HEK293 (cell line): ENCODE measurements around the gene PLEKHM1.

Experiments used
- CTCF ChIA-PET: fragments of 350-600 bp; formaldehyde crosslinking; extraction: SDS; loops from one replicate; lab custom pipeline; 2021; ENCODE audit warnings: antibody characterized with exemption; lab: Yijun Ruan, JAX
- POLR2A ChIA-PET: fragments of 300-600 bp; formaldehyde crosslinking; extraction: SDS; loops from one replicate; lab custom pipeline; 2020; ENCODE audit warnings: antibody characterized with exemption, inconsistent platforms; lab: Yijun Ruan, JAX
- H3K27ac ChIP-seq: fragments of 200-500 bp; sonication (Bioruptor generic); 2 replicates; pipeline ENCODE4 v1.5.1; 2014; ENCODE audit warnings: low read depth, low read length, control low read depth, inconsistent platforms; ENCODE audit errors: extremely low read depth
- H3K36me3 ChIP-seq, 2 experiments: fragments of 200-500 bp in 1 of 2; sonication (Bioruptor generic) in 1 of 2; 1 replicate in 1 of 2; 2 replicates in 1 of 2; pipeline ENCODE4 v1.5.1; 2014 to 2017; ENCODE audit warnings: inconsistent platforms in 2 of 2, low read length in 2 of 2; ENCODE audit not compliant: control insufficient read depth in 2 of 2, insufficient read depth in 1 of 2
- H3K4me1 ChIP-seq: fragments of 200-500 bp; sonication (Bioruptor generic); 2 replicates; pipeline ENCODE4 v1.5.1; 2014; ENCODE audit warnings: mild to moderate bottlenecking, low read length, inconsistent platforms; ENCODE audit not compliant: control insufficient read depth, insufficient read depth
- H3K4me3 ChIP-seq: 2 replicates; pipeline ENCODE4 v1.5.1; 2011; ENCODE audit warnings: low read depth, mild to moderate bottlenecking, control low read depth, low read length, moderate library complexity
- H3K9me3 ChIP-seq: fragments of 200-500 bp; sonication (Bioruptor generic); 2 replicates; pipeline ENCODE4 v1.5.1; 2014; ENCODE audit warnings: low read depth, low read length, inconsistent platforms; ENCODE audit not compliant: control insufficient read depth, insufficient read depth
- EGR2 ChIP-seq: fragments of 450-650 bp; formaldehyde crosslinking; IDR thresholded peaks from 2 replicates; pipeline ENCODE4 v1.5.1; 2016; ENCODE audit warnings: low read depth, missing biosample characterization, missing genetic modification characterization
- GLIS2 ChIP-seq: fragments of 450-650 bp; formaldehyde crosslinking; IDR thresholded peaks from 2 replicates; pipeline ENCODE4 v1.5.1; 2016; ENCODE audit warnings: missing biosample characterization, missing genetic modification characterization
- KLF1 ChIP-seq: fragments of 450-650 bp; formaldehyde crosslinking; IDR thresholded peaks from 2 replicates; pipeline ENCODE4 v1.5.1; 2016; ENCODE audit warnings: missing biosample characterization, missing genetic modification characterization
- PATZ1 ChIP-seq: fragments of 450-650 bp; formaldehyde crosslinking; IDR thresholded peaks from 2 replicates; pipeline ENCODE4 v1.5.1; 2016; ENCODE audit warnings: missing biosample characterization, missing genetic modification characterization
- SCRT2 ChIP-seq: fragments of 450-650 bp; formaldehyde crosslinking; IDR thresholded peaks from 2 replicates; pipeline ENCODE4 v1.5.1; 2016; ENCODE audit warnings: missing biosample characterization, missing genetic modification characterization
- ZBTB17 ChIP-seq: fragments of 450-650 bp; formaldehyde crosslinking; IDR thresholded peaks from 2 replicates; pipeline ENCODE4 v1.5.1; 2016; ENCODE audit warnings: missing biosample characterization, missing genetic modification characterization
- ZBTB7A ChIP-seq: fragments of 450-650 bp; formaldehyde crosslinking; IDR thresholded peaks from 2 replicates; pipeline ENCODE4 v1.5.1; 2016; ENCODE audit warnings: low read depth, missing biosample characterization, missing genetic modification characterization
- ZFHX2 ChIP-seq: fragments of 450-650 bp; formaldehyde crosslinking; conservative IDR thresholded peaks from 2 replicates; pipeline ENCODE4 v1.5.1; 2016; ENCODE audit warnings: missing biosample characterization, missing genetic modification characterization
- ZFP69B ChIP-seq: fragments of 450-650 bp; formaldehyde crosslinking; IDR thresholded peaks from 2 replicates; pipeline ENCODE4 v1.5.1; 2016; ENCODE audit warnings: missing biosample characterization, missing genetic modification characterization
- ZIC2 ChIP-seq: fragments of 450-650 bp; formaldehyde crosslinking; IDR thresholded peaks from 2 replicates; pipeline ENCODE4 v1.5.1; 2016; ENCODE audit warnings: missing biosample characterization, missing genetic modification characterization
- ZNF133 ChIP-seq: fragments of 450-650 bp; formaldehyde crosslinking; IDR thresholded peaks from 2 replicates; pipeline ENCODE4 v1.5.1; 2016; ENCODE audit warnings: missing biosample characterization, missing genetic modification characterization
- ZNF223 ChIP-seq: fragments of 450-650 bp; formaldehyde crosslinking; IDR thresholded peaks from 2 replicates; pipeline ENCODE4 v1.5.1; 2016; ENCODE audit warnings: missing biosample characterization, missing genetic modification characterization
- ZNF350 ChIP-seq: fragments of 450-650 bp; formaldehyde crosslinking; IDR thresholded peaks from 2 replicates; pipeline ENCODE4 v1.5.0; 2017; ENCODE audit warnings: missing biosample characterization, mild to moderate bottlenecking, missing genetic modification characterization
- ZNF362 ChIP-seq: fragments of 450-650 bp; formaldehyde crosslinking; IDR thresholded peaks from 2 replicates; pipeline ENCODE4 v1.5.1; 2016; ENCODE audit warnings: missing biosample characterization, missing genetic modification characterization
- ZNF416 ChIP-seq: fragments of 450-650 bp; formaldehyde crosslinking; IDR thresholded peaks from 2 replicates; pipeline ENCODE4 v1.5.1; 2016; ENCODE audit warnings: missing biosample characterization, missing genetic modification characterization
- ZNF423 ChIP-seq: fragments of 450-650 bp; formaldehyde crosslinking; IDR thresholded peaks from 2 replicates; pipeline ENCODE4 v1.5.1; 2016; ENCODE audit warnings: missing biosample characterization, missing genetic modification characterization
- ZNF529 ChIP-seq: fragments of 450-650 bp; formaldehyde crosslinking; IDR thresholded peaks from 2 replicates; pipeline ENCODE4 v1.5.1; 2017; ENCODE audit warnings: missing genetic modification characterization, missing biosample characterization; ENCODE audit not compliant: insufficient replicate concordance
- ZNF623 ChIP-seq: fragments of 450-650 bp; formaldehyde crosslinking; IDR thresholded peaks from 2 replicates; pipeline ENCODE4 v1.5.1; 2016; ENCODE audit warnings: missing biosample characterization, missing genetic modification characterization
- ZNF660 ChIP-seq: fragments of 450-650 bp; IDR thresholded peaks from 2 replicates; pipeline ENCODE4 v1.5.1; 2018; ENCODE audit warnings: missing biosample characterization, mild to moderate bottlenecking, missing genetic modification characterization
- ZNF747 ChIP-seq: fragments of 450-650 bp; formaldehyde crosslinking; IDR thresholded peaks from 2 replicates; pipeline ENCODE4 v1.5.1; 2016; ENCODE audit warnings: missing biosample characterization, missing genetic modification characterization
- ZNF830 ChIP-seq: fragments of 450-650 bp; IDR thresholded peaks from 2 replicates; pipeline ENCODE4 v1.5.0; 2018; ENCODE audit warnings: missing biosample characterization, missing genetic modification characterization, low read depth, mild to moderate bottlenecking, moderate library complexity
- ZNF843 ChIP-seq: fragments of 450-650 bp; formaldehyde crosslinking; IDR thresholded peaks from 2 replicates; pipeline ENCODE4 v1.5.1; 2016; ENCODE audit warnings: missing biosample characterization, missing genetic modification characterization

Gene PLEKHM1

GRCh38 chr17:45388604-45389325 lies 101.8 kb downstream of the PLEKHM1 start:
- ChIA-PET POLR2A (interaction anchor here (1.6 kb wide), 1 partner anchor 72 kb away, joined by 4 read pairs; the partner anchor contains the start of gene MAP3K14), CTCF (interaction anchor here (0.6 to 20.6 kb wide), 16 partner anchors 10 to 439 kb away, joined by 3 to 357 read pairs (median 7); partner anchors contain the start of genes ACBD4 and MAP3K14)
- Histone ChIP-seq H3K4me1 (no peaks in the 10 kb centered on the region), H3K9me3 (no peaks in the 10 kb centered on the region), H3K36me3 (no peaks in the 10 kb centered on the region), H3K27ac (no peak overlapping the region), H3K4me3 (no peak overlapping the region)
- TF ChIP-seq PATZ1 (tag by site-specific recombination) (no peak), ZFHX2 (tag by site-specific recombination) (peak; percentile 65), EGR2 (peak; percentile 67), ZNF223 (tag by site-specific recombination) (no peak), ZBTB17 (peak; percentile 46), GLIS2 (tag by site-specific recombination) (0 out of 2 replicates have a peak, but pooled peaks have one; percentile 27), ZFP69B (no peak)

GRCh38 chr17:45387739-45388138 lies 102.8 kb downstream of the PLEKHM1 start:
- Histone ChIP-seq H3K4me3 (no peak overlapping the region), H3K27ac (no peak overlapping the region), H3K4me1 (no peaks in the 10 kb centered on the region), H3K9me3 (no peaks in the 10 kb centered on the region), H3K36me3 (no peaks in the 10 kb centered on the region)
- ChIA-PET CTCF (interaction anchor here (0.7 to 20.6 kb wide), 16 partner anchors 11 to 252 kb away, joined by 3 to 357 read pairs (median 6); partner anchors contain the start of genes ACBD4 and MAP3K14), POLR2A (interaction anchor here (1.3 kb wide), 1 partner anchor 111 kb away, joined by 5 read pairs; no protein-coding TSS in a partner anchor)
- TF ChIP-seq ZNF660 (tag by site-specific recombination) (no peak), ZNF362 (no peak), SCRT2 (tag by site-specific recombination) (peak; percentile 67), ZBTB7A (tag by site-specific recombination) (no peak), ZNF623 (tag by site-specific recombination) (peak; percentile 98), ZNF416 (no peak)

GRCh38 chr17:45386178-45386577 lies 104.3 kb downstream of the PLEKHM1 start:
- ChIA-PET POLR2A (interaction anchor here (1.0 to 1.6 kb wide), 2 partner anchors 109 to 168 kb away, joined by 3 to 5 read pairs; no protein-coding TSS in a partner anchor), CTCF (interaction anchor here (0.6 to 20.6 kb wide), 33 partner anchors 8 to 250 kb away, joined by 3 to 357 read pairs (median 6); partner anchors contain the start of genes ACBD4 and MAP3K14)
- TF ChIP-seq ZNF747 (tag by site-specific recombination) (no peak), ZNF133 (tag by site-specific recombination) (no peak), ZNF350 (tag by site-specific recombination) (no peak), ZIC2 (tag by site-specific recombination) (no peak), ZNF843 (tag by site-specific recombination) (no peak), ZNF423 (tag by site-specific recombination) (no peak), ZNF830 (tag by site-specific recombination) (no peak), PATZ1 (tag by site-specific recombination) (no peak), ZNF529 (tag by site-specific recombination) (no peak), ZNF660 (tag by site-specific recombination) (no peak), KLF1 (no peak)

More at GRCh38 chr17:45386178-45386577, 104.3 kb downstream of the PLEKHM1 start:
- Histone ChIP-seq H3K36me3 (no peaks in the 10 kb centered on the region), H3K4me1 (no peaks in the 10 kb centered on the region), H3K4me3 (no peak overlapping the region), H3K27ac (no peak overlapping the region), H3K9me3 (no peaks in the 10 kb centered on the region)
